Upper lobe of left lung (tissue), 4 donors: ENCODE results near the gene EEPD1.

Experiments
- CTCF ChIP-seq, 6 experiments: fragments of 450-650 bp in 4 of 6; fragments of 200-600 bp in 2 of 6; sonication (generic) in 2 of 6; IDR thresholded peaks; one replicate each; pipeline ENCODE4 v1.5.1; 2016 to 2019; ENCODE audit warnings: antibody characterized with exemption in 6 of 6
- POLR2AphosphoS5 ChIP-seq, 2 donors: sonication (generic); formaldehyde crosslinking; IDR thresholded peaks; one replicate each; pipeline ENCODE4 v1.5.1; 2017; ENCODE audit warnings: antibody characterized with exemption in 2 of 2

- TF ChIP-seq POLR2AphosphoS5 (IDR thresholded peaks at IDR 0.05) (no peak), CTCF (IDR thresholded peaks at IDR 0.05) (no peak)
Observed at GRCh38 chr7:36349626-36350025, 196.6 kb downstream of the EEPD1 start.
